ENCODE measurements around the gene IMP4. TPM values are rescaled to one million over a fixed set of nuclear protein-coding genes. Genes with fewer than 3 reads are reported as not detected.

Gene IMP4
- total RNA-seq, 1 experiment from 2014 or later, result 97.3 TPM

Other genes with a start within 250 kb of the IMP4 start
- not detected in 2 replicates for gene POTEF, start 213.7 kb upstream of the IMP4 start, total RNA-seq (2014; rRNA removed; shearing (Covaris generic))
- gene CCDC74B, start 197.8 kb upstream of the IMP4 start, total RNA-seq (2014; rRNA removed; shearing (Covaris generic)), result 4.2 and 5.8 TPM in 2 replicates
- 24.2 and 35.0 TPM in 2 replicates for gene SMPD4, start 161.3 kb upstream of the IMP4 start, total RNA-seq (2014; rRNA removed; shearing (Covaris generic))
- 87.0 and 111 TPM in 2 replicates for gene MZT2B, start 160.6 kb upstream of the IMP4 start, total RNA-seq (2014; rRNA removed; shearing (Covaris generic))
- gene TUBA3E, start 144.5 kb upstream of the IMP4 start, total RNA-seq (2014; rRNA removed; shearing (Covaris generic)), result not detected in 2 replicates
- gene PTPN18, start 13.2 kb downstream of the IMP4 start, total RNA-seq (2014; rRNA removed; shearing (Covaris generic)), result 16.5 and 19.0 TPM in 2 replicates
- gene POTEI, start 166.4 kb downstream of the IMP4 start, total RNA-seq (2014; rRNA removed; shearing (Covaris generic)), result 0.02 TPM in 1 of 2 replicates, not detected in the other
- gene CFC1B, start 178.3 kb downstream of the IMP4 start, total RNA-seq (2014; rRNA removed; shearing (Covaris generic)), result not detected in 2 replicates